Breast epithelium (tissue), 3 donors: ENCODE measurements around the gene DPAGT1.

Source experiments
- CTCF ChIP-seq, 3 donors: fragments of 450-650 bp; IDR thresholded peaks; one replicate each; pipeline ENCODE4 v1.5.1; 2016 to 2017; ENCODE audit warnings: antibody characterized with exemption in 3 of 3, mild to moderate bottlenecking in 3 of 3, moderate library complexity in 3 of 3
- POLR2A ChIP-seq: fragments of 450-650 bp; IDR thresholded peaks from one replicate; pipeline ENCODE4 v1.6.1; 2016; ENCODE audit warnings: antibody characterized with exemption, mild to moderate bottlenecking, moderate library complexity
- POLR2AphosphoS5 ChIP-seq, 3 donors: sonication (generic); formaldehyde crosslinking; IDR thresholded peaks; one replicate each; pipeline ENCODE4 v1.6.1; 2017; ENCODE audit warnings: antibody characterized with exemption in 3 of 3

- no peak for TF ChIP-seq CTCF (IDR thresholded peaks at IDR 0.05)
- TF ChIP-seq POLR2A, result no peak
- TF ChIP-seq POLR2AphosphoS5 (IDR thresholded peaks at IDR 0.05), result no peak
Measured at GRCh38 chr11:119109843-119110242, 8.2 kb upstream of the DPAGT1 start.
